A549 (cell line): ENCODE results near the gene ATOSB. TPM values are rescaled to one million over a fixed set of nuclear protein-coding genes. Genes with fewer than 3 reads are reported as not detected.

ENCODE experiments used
- ATAC-seq, 2 experiments: fragments of 200-7000 bp in 1 of 2; fragments of >200 bp in 1 of 2; cut with Nextera tagmentation in 1 of 2; cut with Tn5 transposase in 1 of 2; 3 replicates each; pipeline versions ENCODE4 v1.8.0 to v1.9.1; 2018 to 2020; ENCODE audit warnings: mild to moderate bottlenecking in 1 of 2, moderate library complexity in 1 of 2
- CTCF ChIA-PET: fragments of 300-600 bp; sonication (Branson Sonifier 250); formaldehyde crosslinking; extraction: SDS; loops from one replicate; lab custom pipeline; 2021; ENCODE audit warnings: antibody characterized with exemption, inconsistent platforms; lab: Yijun Ruan, JAX
- POLR2A ChIA-PET: fragments of 350-600 bp; formaldehyde crosslinking; extraction: SDS; loops from one replicate; lab custom pipeline; 2021; ENCODE audit warnings: antibody characterized with exemption, inconsistent platforms; lab: Yijun Ruan, JAX
- DNase-seq, 2 experiments: peaks; one replicate each; pipeline versions ENCODE4 v3.0.0 to v3.0.0-alpha.2; 2011 to 2016; ENCODE audit warnings: low read depth in 1 of 2, low spot score in 1 of 2
- FAIRE-seq: peaks from 2 replicates; lab custom pipeline; 2011; peaks lifted over from hg19 to GRCh38; lab: Jason Lieb, UNC
- H3K27ac ChIP-seq, 2 experiments: fragments of >200 bp; sonication (Bioruptor Twin); formaldehyde crosslinking; 3 replicates each; pipeline ENCODE4 v1.5.1; 2016 to 2017
- H3K4me1 ChIP-seq: fragments of >200 bp; sonication (Bioruptor Twin); formaldehyde crosslinking; 3 replicates; pipeline ENCODE4 v1.6.1; 2016
- H3K4me2 ChIP-seq: fragments of >200 bp; sonication (Bioruptor Twin); formaldehyde crosslinking; 3 replicates; pipeline ENCODE4 v1.6.1; 2016
- H3K4me3 ChIP-seq: fragments of >200 bp; sonication (Bioruptor Twin); formaldehyde crosslinking; 3 replicates; pipeline ENCODE4 v1.5.1; 2016
- H3K9me3 ChIP-seq: fragments of >200 bp; sonication (Bioruptor Twin); formaldehyde crosslinking; 3 replicates; pipeline ENCODE4 v1.6.1; 2016
- BCL3 ChIP-seq: fragments of >200 bp; sonication (Bioruptor Twin); formaldehyde crosslinking; IDR thresholded peaks from 3 replicates; pipeline ENCODE4 v1.6.1; 2016
- CTCF ChIP-seq: fragments of >200 bp; sonication (Bioruptor Twin); formaldehyde crosslinking; IDR thresholded peaks from 3 replicates; pipeline ENCODE4 v1.5.1; 2016
- E2F6 ChIP-seq: IDR thresholded peaks from 2 replicates; pipeline ENCODE4 v1.6.1; 2012; ENCODE audit warnings: low read depth, borderline replicate concordance
- EHMT2 ChIP-seq: fragments of 200-600 bp; sonication (generic); IDR thresholded peaks from 2 replicates; pipeline ENCODE4 v1.6.1; 2016; ENCODE audit warnings: antibody characterized with exemption, low read depth, mild to moderate bottlenecking, moderate library complexity
- ELK1 ChIP-seq: fragments of 150-350 bp; IDR thresholded peaks from 2 replicates; pipeline ENCODE4 v1.6.1; 2014; ENCODE audit warnings: low read depth, mild to moderate bottlenecking, low read length
- ESRRA ChIP-seq: fragments of 150-350 bp; IDR thresholded peaks from 2 replicates; pipeline ENCODE4 v1.6.1; 2014; ENCODE audit warnings: mild to moderate bottlenecking, low read length, borderline replicate concordance
- FOSB ChIP-seq: fragments of 250-450 bp; sonication (Bioruptor Pico); IDR thresholded peaks from 2 replicates; pipeline ENCODE4 v1.5.0; 2020; ENCODE audit warnings: mild to moderate bottlenecking, moderate library complexity
- GATA3 ChIP-seq: IDR thresholded peaks from 2 replicates; pipeline ENCODE4 v1.6.1; 2012; ENCODE audit warnings: borderline replicate concordance
- HES2 ChIP-seq: fragments of >200 bp; sonication (Bioruptor Twin); formaldehyde crosslinking; IDR thresholded peaks from 2 replicates; pipeline ENCODE4 v1.6.1; 2016
- HOXB5 ChIP-seq: fragments of 250-450 bp; sonication (Bioruptor Pico); IDR thresholded peaks from 2 replicates; pipeline ENCODE4 v1.5.0; 2020; ENCODE audit warnings: mild to moderate bottlenecking, moderate library complexity
- JUN ChIP-seq, 2 experiments: fragments of >200 bp; sonication (Bioruptor Twin); formaldehyde crosslinking; IDR thresholded peaks; 2 replicates in 1 of 2; 3 replicates in 1 of 2; pipeline ENCODE4 v1.6.1; 2016 to 2017
- KDM1A ChIP-seq: fragments of 200-600 bp; sonication (generic); IDR thresholded peaks from 2 replicates; pipeline ENCODE4 v1.6.1; 2016; ENCODE audit warnings: low read depth, mild to moderate bottlenecking
- MAX ChIP-seq: IDR thresholded peaks from 2 replicates; pipeline ENCODE4 v1.6.1; 2012
- PHF8 ChIP-seq: fragments of 200-600 bp; sonication (generic); IDR thresholded peaks from 2 replicates; pipeline ENCODE4 v1.6.1; 2016; ENCODE audit warnings: low read depth, mild to moderate bottlenecking, antibody characterized with exemption, moderate library complexity, borderline replicate concordance
- POLR2A ChIP-seq: IDR thresholded peaks from 2 replicates; pipeline ENCODE4 v1.6.1; 2012; ENCODE audit warnings: mild to moderate bottlenecking, low read length
- RAD21 ChIP-seq, 2 experiments: fragments of >200 bp in 1 of 2; sonication (Bioruptor Twin) in 1 of 2; formaldehyde crosslinking in 1 of 2; IDR thresholded peaks in 1 of 2; conservative IDR thresholded peaks in 1 of 2; 2 replicates in 1 of 2; 3 replicates in 1 of 2; pipeline ENCODE4 v1.6.1; 2012 to 2018; ENCODE audit warnings: inconsistent platforms in 1 of 2
- RFX5 ChIP-seq: fragments of 450-650 bp; IDR thresholded peaks from 2 replicates; pipeline ENCODE4 v1.7.1; 2014; ENCODE audit warnings: antibody characterized with exemption, mild to moderate bottlenecking, moderate library complexity
- SMC3 ChIP-seq: fragments of >200 bp; sonication (Bioruptor Twin); formaldehyde crosslinking; IDR thresholded peaks from 3 replicates; pipeline ENCODE4 v1.6.1; 2018; ENCODE audit warnings: inconsistent platforms
- ZC3H11A ChIP-seq: fragments of 450-650 bp; IDR thresholded peaks from 2 replicates; pipeline ENCODE4 v1.6.1; 2014; ENCODE audit warnings: antibody characterized with exemption, mild to moderate bottlenecking
- WGBS: methylation state at CpG from one replicate; pipeline ENCODE4 v1.1.6; 2017; ENCODE audit errors: missing lambda C conversion rate; 5-methylcytosine and 5-hydroxymethylcytosine counted together
- polyA plus RNA-seq, 4 experiments: library from polyadenylated mRNA; depleted of rRNA in 3 of 4; stranded (reverse); fragments of >200 nt; fragmentation: RNase III in 1 of 4; extraction: RNeasy Plus Mini Kit Qiagen cat#74134 plus additional on column Dnase treatment in 1 of 4; gene quantifications; 2 replicates in 3 of 4; 3 replicates in 1 of 4; pipeline ENCODE4 v1.2.3, GENCODE V29; 2011 to 2017
- TF ChIP-seq, protein P1 (sequence below): fragments of 250-450 bp; sonication (Bioruptor Pico); IDR thresholded peaks from 2 replicates; pipeline ENCODE4 v1.5.0; 2021; ENCODE audit warnings: mild to moderate bottlenecking, moderate library complexity, borderline replicate concordance

ATOSB gene
- polyA plus RNA-seq, 2 of the 4 experiments (the other 2 are of a cell fraction), result 11.8 to 14.0 TPM

DNA sequence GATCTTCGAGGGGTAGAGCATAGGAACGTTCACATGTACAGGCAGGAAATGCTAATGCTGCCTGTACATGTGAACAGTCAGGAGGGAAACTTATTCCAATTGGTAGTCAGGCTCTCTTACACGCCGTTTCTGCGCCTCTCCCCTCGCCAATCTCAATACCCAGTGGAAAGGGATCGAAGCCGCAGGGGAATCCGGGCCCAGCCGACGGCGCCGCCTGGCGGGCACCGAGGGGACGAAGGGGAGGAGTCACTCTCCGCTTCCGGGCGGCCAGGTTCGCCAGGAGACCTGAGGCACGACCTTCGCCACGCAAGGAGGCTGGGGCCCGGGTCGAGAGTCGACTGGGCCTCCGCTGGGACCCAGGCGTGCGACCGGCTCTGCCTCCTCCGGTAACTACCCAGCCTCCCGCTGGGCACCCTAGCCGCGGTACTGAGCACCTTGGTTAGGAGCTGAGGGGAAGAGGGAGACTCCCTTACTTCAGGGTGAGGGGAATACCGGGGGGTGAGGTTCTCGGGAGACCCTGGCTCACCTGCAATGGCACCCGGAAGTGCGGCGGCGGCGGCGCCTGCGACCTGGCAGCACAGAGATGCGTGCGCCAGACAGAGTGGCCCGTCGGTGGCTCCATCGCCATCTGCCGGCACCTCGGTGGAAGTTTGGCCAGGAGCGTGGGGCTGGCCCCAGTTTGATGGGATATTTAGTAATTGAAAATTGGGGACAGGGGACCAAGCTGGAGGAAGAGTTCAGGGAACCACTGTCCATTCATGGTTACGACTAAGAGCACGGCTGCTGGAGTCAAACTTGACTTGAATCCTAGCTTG, 19.4 kb downstream of the ATOSB start, which contains the start of gene PIGO:
PIGO (minus strand) TSS at position 557 of the 815 bp plus-strand sequence. CDS start 1,026 bp downstream, outside the sequence.
- FAIRE-seq, result no peak
- Histone ChIP-seq H3K4me1 (peaks cover 12% of the 10 kb centered on the region), H3K9me3 (no peaks in the 10 kb centered on the region), H3K4me2 (peak within 1 kb of the TSS; percentile 80), H3K27ac (peak within 1 kb of the TSS; percentile 94), H3K4me3 (peak within 1 kb of the TSS; percentile 66)
- CTCF ChIA-PET, result interaction anchor here (0.5 to 7.3 kb wide), 36 partner anchors 7 to 853 kb away, joined by 3 to 110 read pairs (median 4); partner anchors contain the start of genes ATOSB, FANCG, STOML2 and UNC13B
- ATAC-seq, result peak; percentile 95 to 96
- POLR2A ChIA-PET, result interaction anchor here (0.6 to 7.2 kb wide), 6 partner anchors 12 to 632 kb away, joined by 3 to 63 read pairs (median 6); partner anchors contain the start of genes ATOSB, FANCG and VCP
- 0% methylated on average over 20 of the region's 53 CpGs for WGBS
- DNase-seq, result peak; percentile 89 to 94
- TF ChIP-seq EHMT2 (no peak), PHF8 (peak; percentile 97), SMC3 (peak; percentile 64), GATA3 (peak; percentile 56), FOSB (CRISPR knock-in tag) (no peak), CTCF (peak; percentile 82), HOXB5 (peak; percentile 18; the same call in 1 of the 2 replicates), JUN (IDR thresholded peaks at IDR 0.05) (peak; percentile 85 to 98; a peak in 4 of 5 replicates), BCL3 (peak; percentile 88), ZC3H11A (0 out of 2 replicates have a peak, but pooled peaks have one; percentile 2), POLR2A (peak; percentile 71), RAD21 (conservative IDR thresholded peaks at IDR 0.05 in 1 of 2, IDR thresholded peaks at IDR 0.05 in 1 of 2) (peak; percentile 49 to 58), KDM1A (no peak), MAX (peak; percentile 90), ELK1 (0 out of 2 replicates have a peak, but pooled peaks have one; percentile 1), RFX5 (peak; percentile 54; the same call in 1 of the 2 replicates), E2F6 (peak; percentile 48; the same call in 1 of the 2 replicates), HES2 (no peak), ESRRA (0 out of 2 replicates have a peak, but pooled peaks have one; percentile 21)
- TF ChIP-seq, protein P1, sequence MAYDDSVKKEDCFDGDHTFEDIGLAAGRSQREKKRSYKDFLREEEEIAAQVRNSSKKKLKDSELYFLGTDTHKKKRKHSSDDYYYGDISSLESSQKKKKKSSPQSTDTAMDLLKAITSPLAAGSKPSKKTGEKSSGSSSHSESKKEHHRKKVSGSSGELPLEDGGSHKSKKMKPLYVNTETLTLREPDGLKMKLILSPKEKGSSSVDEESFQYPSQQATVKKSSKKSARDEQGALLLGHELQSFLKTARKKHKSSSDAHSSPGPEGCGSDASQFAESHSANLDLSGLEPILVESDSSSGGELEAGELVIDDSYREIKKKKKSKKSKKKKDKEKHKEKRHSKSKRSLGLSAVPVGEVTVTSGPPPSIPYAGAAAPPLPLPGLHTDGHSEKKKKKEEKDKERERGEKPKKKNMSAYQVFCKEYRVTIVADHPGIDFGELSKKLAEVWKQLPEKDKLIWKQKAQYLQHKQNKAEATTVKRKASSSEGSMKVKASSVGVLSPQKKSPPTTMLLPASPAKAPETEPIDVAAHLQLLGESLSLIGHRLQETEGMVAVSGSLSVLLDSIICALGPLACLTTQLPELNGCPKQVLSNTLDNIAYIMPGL, result peak; percentile 94
